Fibroblast of lung (primary cell): ENCODE measurements around the gene RPS14. TPM values are rescaled to one million over a fixed set of nuclear protein-coding genes. Genes with fewer than 3 reads are reported as not detected.

Experiments used
- DNase-seq, 2 donors: peaks; one replicate each; pipeline versions ENCODE4 v3.0.0 to v3.0.0-alpha.2; 2010; ENCODE audit warnings: low read depth in 2 of 2
- H2AFZ ChIP-seq: 2 replicates; pipeline ENCODE4 v1.5.1; 2012; ENCODE audit warnings: low read length, control low read depth, inconsistent platforms
- H3K27ac ChIP-seq: 2 replicates; pipeline ENCODE4 v1.5.1; 2011; ENCODE audit warnings: low read length, control low read depth; ENCODE audit not compliant: insufficient read depth
- H3K27me3 ChIP-seq: 2 replicates; pipeline ENCODE4 v1.5.1; 2011; ENCODE audit warnings: mild to moderate bottlenecking, low read length; ENCODE audit not compliant: control insufficient read depth, insufficient read depth
- H3K36me3 ChIP-seq: 2 replicates; pipeline ENCODE4 v1.5.1; 2011; ENCODE audit warnings: low read length; ENCODE audit not compliant: control insufficient read depth, insufficient read depth
- H3K4me1 ChIP-seq: 2 replicates; pipeline ENCODE4 v1.5.1; 2011; ENCODE audit warnings: low read length; ENCODE audit not compliant: control insufficient read depth, insufficient read depth; ENCODE audit errors: extremely low read depth
- H3K4me2 ChIP-seq: 2 replicates; pipeline ENCODE4 v1.5.1; 2011; ENCODE audit warnings: low read length, control low read depth; ENCODE audit not compliant: insufficient read depth; ENCODE audit errors: extremely low read depth
- H3K4me3 ChIP-seq, 4 experiments: fragments of 200-600 bp in 1 of 4; sonication (generic) in 1 of 4; replicated peaks in 1 of 4; 2 replicates each; pipeline ENCODE4 v1.5.1; 2011 to 2016; ENCODE audit warnings: low read length in 4 of 4, low read depth in 3 of 4, mild to moderate bottlenecking in 3 of 4, control low read depth in 2 of 4, inconsistent platforms in 1 of 4, mixed read lengths in 1 of 4; ENCODE audit not compliant: insufficient read depth in 1 of 4; ENCODE audit errors: control extremely low read depth in 1 of 4
- H3K79me2 ChIP-seq: 2 replicates; pipeline ENCODE4 v1.5.1; 2012; ENCODE audit warnings: mild to moderate bottlenecking, low read length, inconsistent platforms; ENCODE audit not compliant: control insufficient read depth, insufficient read depth
- H3K9ac ChIP-seq: 2 replicates; pipeline ENCODE4 v1.5.1; 2011; ENCODE audit warnings: mild to moderate bottlenecking, low read length, control low read depth; ENCODE audit not compliant: insufficient read depth
- H3K9me3 ChIP-seq: 2 replicates; pipeline ENCODE4 v1.5.1; 2012; ENCODE audit warnings: low read depth, low read length; ENCODE audit not compliant: control insufficient read depth, insufficient read depth
- H4K20me1 ChIP-seq: 2 replicates; pipeline ENCODE4 v1.5.1; 2011; ENCODE audit warnings: low read length; ENCODE audit not compliant: control insufficient read depth, insufficient read depth; ENCODE audit errors: extremely low read depth
- EZH2 ChIP-seq: IDR thresholded peaks from 2 replicates; pipeline ENCODE4 v1.5.1; 2012; ENCODE audit warnings: low read length, control low read depth, mild to moderate bottlenecking; ENCODE audit errors: missing control alignments
- polyA plus RNA-seq, 2 donors: library from polyadenylated mRNA; depleted of rRNA in 1 of 2; stranded (reverse) in 1 of 2; unstranded in 1 of 2; fragments of >200 nt; gene quantifications; 2 replicates each; pipeline ENCODE4 v1.2.1, GENCODE V29; 2011 to 2012; ENCODE audit warnings: missing spikeins in 1 of 2
- total RNA-seq: library from RNA; depleted of rRNA; stranded (reverse); fragments of >200 nt; gene quantifications from 2 replicates; pipeline ENCODE4 v1.2.1, GENCODE V29; 2014
- TF ChIP-seq, protein P1 (sequence below), 2 donors: IDR thresholded peaks in 1 of 2; conservative IDR thresholded peaks in 1 of 2; 1 replicate in 1 of 2; 2 replicates in 1 of 2; pipeline ENCODE4 v1.5.1; 2011 to 2012; ENCODE audit warnings: low read length in 2 of 2, control low read depth in 1 of 2, inconsistent platforms in 1 of 2, low read depth in 1 of 2, mild to moderate bottlenecking in 1 of 2

The RPS14 gene
- total and polyA plus RNA-seq, 2 donors (not counting 1 experiment from before 2014, with no cell fraction given), result 1,962 to 5,623 TPM

DNA sequence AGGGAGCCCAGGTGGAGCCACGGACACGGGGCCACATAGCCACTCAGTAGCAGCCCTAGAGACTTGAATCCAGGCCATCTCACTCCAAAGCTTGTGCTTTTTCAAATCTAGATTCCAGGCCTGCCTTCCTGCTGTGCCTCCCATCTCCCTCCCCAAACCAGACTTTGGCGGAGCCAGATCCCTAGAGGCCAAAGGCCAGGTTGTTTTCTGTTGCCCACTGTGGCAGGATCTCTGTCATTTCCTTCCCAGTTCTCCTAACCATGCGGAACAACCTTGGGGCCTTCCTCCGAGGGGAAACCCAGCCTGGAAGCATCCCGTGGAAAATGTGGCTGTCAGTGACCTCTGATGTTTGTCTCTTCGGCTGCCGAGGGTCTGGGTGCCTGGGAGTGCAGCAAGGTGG is 16.4 kb upstream of the RPS14 start:
- no peak overlapping the region for H2AFZ ChIP-seq

DNA sequence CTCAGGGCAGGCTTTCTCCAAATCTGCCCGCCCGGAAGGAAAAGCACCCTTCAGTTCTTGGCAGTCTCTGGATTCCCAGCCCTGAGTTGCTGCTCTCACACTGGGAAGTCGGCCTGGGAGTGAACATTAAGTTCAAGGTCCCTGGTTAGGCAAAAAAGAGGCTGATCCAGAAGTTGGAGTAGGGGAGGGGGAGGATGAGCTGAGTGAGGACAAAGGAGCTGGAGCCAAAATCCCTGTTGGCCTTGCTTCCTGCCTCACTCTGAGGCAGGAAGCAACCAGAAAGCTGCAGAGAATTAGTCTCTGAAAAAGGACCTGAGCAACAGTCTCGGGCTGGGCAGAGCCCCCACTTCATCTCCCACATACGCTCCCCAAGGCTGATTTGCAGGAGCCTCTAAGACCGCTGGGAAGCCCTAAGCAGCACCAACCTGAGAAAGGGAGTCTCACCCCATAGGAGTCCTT is 15.0 kb upstream of the RPS14 start:
- no peak overlapping the region for H3K27ac ChIP-seq
- no peaks in the 10 kb centered on the region for H3K9me3 ChIP-seq
- H3K9ac ChIP-seq, result peak overlapping the region; percentile 8
- H2AFZ ChIP-seq, result peak overlapping the region; percentile 40
- H3K27me3 ChIP-seq, result no peaks in the 10 kb centered on the region
- TF ChIP-seq, protein P1, sequence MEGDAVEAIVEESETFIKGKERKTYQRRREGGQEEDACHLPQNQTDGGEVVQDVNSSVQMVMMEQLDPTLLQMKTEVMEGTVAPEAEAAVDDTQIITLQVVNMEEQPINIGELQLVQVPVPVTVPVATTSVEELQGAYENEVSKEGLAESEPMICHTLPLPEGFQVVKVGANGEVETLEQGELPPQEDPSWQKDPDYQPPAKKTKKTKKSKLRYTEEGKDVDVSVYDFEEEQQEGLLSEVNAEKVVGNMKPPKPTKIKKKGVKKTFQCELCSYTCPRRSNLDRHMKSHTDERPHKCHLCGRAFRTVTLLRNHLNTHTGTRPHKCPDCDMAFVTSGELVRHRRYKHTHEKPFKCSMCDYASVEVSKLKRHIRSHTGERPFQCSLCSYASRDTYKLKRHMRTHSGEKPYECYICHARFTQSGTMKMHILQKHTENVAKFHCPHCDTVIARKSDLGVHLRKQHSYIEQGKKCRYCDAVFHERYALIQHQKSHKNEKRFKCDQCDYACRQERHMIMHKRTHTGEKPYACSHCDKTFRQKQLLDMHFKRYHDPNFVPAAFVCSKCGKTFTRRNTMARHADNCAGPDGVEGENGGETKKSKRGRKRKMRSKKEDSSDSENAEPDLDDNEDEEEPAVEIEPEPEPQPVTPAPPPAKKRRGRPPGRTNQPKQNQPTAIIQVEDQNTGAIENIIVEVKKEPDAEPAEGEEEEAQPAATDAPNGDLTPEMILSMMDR (conservative IDR thresholded peaks at IDR 0.05 in 1 of 2, IDR thresholded peaks at IDR 0.05 in 1 of 2; ENCODE audit: low read depth in 1 of 2, low read length in 2 of 2), result no peak
- no peak for TF ChIP-seq EZH2
- no peaks in the 10 kb centered on the region for H3K36me3 ChIP-seq
- H3K4me3 ChIP-seq, result no peak overlapping the region
- no peaks in the 10 kb centered on the region for H3K79me2 ChIP-seq
- DNase-seq, result peak in 1 of 2 donors; percentile 22
- no peaks in the 10 kb centered on the region for H4K20me1 ChIP-seq
- no peak overlapping the region for H3K4me2 ChIP-seq
- H3K4me1 ChIP-seq, result peaks cover 15% of the 10 kb centered on the region

More for the DNA sequence above, 16.4 kb upstream of the RPS14 start:
- Histone ChIP-seq H3K79me2 (no peaks in the 10 kb centered on the region), H3K27ac (no peak overlapping the region), H3K4me3 (no peak overlapping the region), H3K4me1 (peaks cover 13% of the 10 kb centered on the region), H3K27me3 (no peaks in the 10 kb centered on the region), H4K20me1 (no peaks in the 10 kb centered on the region), H3K36me3 (no peaks in the 10 kb centered on the region), H3K9me3 (no peaks in the 10 kb centered on the region), H3K4me2 (no peak overlapping the region), H3K9ac (no peak overlapping the region)
- no peak for DNase-seq
- TF ChIP-seq, protein P1 (conservative IDR thresholded peaks at IDR 0.05 in 1 of 2, IDR thresholded peaks at IDR 0.05 in 1 of 2; ENCODE audit: low read depth in 1 of 2, low read length in 2 of 2), result no peak
- no peak for TF ChIP-seq EZH2

DNA sequence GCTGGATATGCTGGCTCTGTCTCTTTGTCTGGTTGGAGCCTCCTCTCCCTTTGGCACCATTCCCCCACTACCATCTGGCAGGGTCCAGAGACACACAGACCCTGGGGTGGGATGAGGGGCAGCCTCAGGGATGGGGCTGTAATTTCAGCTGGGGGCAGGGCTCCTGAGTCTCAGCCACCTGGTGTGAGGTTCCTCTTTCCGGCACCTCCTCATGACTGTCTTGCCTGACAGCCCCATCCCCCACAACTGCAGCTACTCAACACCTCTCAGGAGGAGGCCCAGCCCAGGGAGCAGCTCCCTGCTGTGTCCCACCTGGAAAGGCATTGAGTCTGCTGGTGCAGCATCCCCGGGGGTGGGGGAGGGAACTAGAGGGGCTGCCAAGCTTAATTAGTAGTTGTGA is 11.7 kb upstream of the RPS14 start:
- H3K27me3 ChIP-seq, result no peaks in the 10 kb centered on the region

More for the DNA sequence above, 11.7 kb upstream of the RPS14 start:
- Histone ChIP-seq H3K27ac (no peak overlapping the region), H3K4me3 (no peak overlapping the region), H3K9me3 (no peaks in the 10 kb centered on the region), H3K4me1 (peaks cover 13% of the 10 kb centered on the region), H4K20me1 (no peaks in the 10 kb centered on the region), H3K36me3 (no peaks in the 10 kb centered on the region), H3K79me2 (no peaks in the 10 kb centered on the region), H3K4me2 (no peak overlapping the region), H3K9ac (no peak overlapping the region), H2AFZ (no peak overlapping the region)
- DNase-seq, result no peak
- no peak for TF ChIP-seq EZH2
- TF ChIP-seq, protein P1 (conservative IDR thresholded peaks at IDR 0.05 in 1 of 2, IDR thresholded peaks at IDR 0.05 in 1 of 2; ENCODE audit: low read depth in 1 of 2, low read length in 2 of 2), result no peak
